ENCODE results near the gene FLACC1.
"Not testable (repeated sequence)": the region's sequence is repeated elsewhere in the genome, so short reads cannot be mapped to it uniquely, and the experiment has no call there.

Gene FLACC1, protein sequence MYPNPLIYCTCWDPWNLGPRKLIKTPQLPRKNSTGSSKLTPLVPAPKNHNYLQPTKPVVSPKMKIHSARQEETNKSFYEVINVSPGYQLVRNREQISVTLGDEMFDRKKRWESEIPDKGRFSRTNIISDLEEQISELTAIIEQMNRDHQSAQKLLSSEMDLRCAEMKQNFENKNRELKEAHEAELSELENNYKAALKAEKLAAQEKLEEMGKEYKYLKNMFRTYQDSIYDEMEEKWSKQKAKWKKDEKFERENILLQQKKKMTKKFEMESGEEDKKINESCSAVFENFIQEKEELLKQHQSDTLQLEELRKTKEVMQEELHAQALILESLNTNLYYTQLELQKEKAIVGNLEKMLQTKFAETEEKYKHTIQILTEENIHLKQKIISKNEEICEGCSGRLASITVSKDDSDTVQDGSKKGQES

GRCh38 chr2:201357221-201357620 is at the start of gene FLACC1:
TSS of gene FLACC1 (minus strand) at chr2:201357345. CDS start at chr2:201351404, 5,941 bp downstream.
- no peaks in the 10 kb centered on the region for H3K27me3 Mint-ChIP-seq
- H3K36me3 Mint-ChIP-seq, result peaks cover 11% of the 10 kb centered on the region
- peaks cover 26% of the 10 kb centered on the region for H3K4me1 Mint-ChIP-seq (ENCODE audit: low read depth)
- no peak within 1 kb of the TSS for H3K4me3 Mint-ChIP-seq
- H3K9me3 Mint-ChIP-seq (ENCODE audit: low read depth), result no peaks in the 10 kb centered on the region
- no peak within 1 kb of the TSS for H3K27ac Mint-ChIP-seq

- H3K4me3 Mint-ChIP-seq, result no peak overlapping the region
- peaks cover 51% of the 10 kb centered on the region for H3K4me1 Mint-ChIP-seq (ENCODE audit: low read depth)
- peaks cover 5% of the 10 kb centered on the region for H3K36me3 Mint-ChIP-seq
- no peak overlapping the region for H3K27ac Mint-ChIP-seq
- H3K9me3 Mint-ChIP-seq (ENCODE audit: low read depth), result no peaks in the 10 kb centered on the region
- no peaks in the 10 kb centered on the region for H3K27me3 Mint-ChIP-seq
These were observed 49.0 kb upstream of the FLACC1 start for GRCh38 chr2:201406077-201406662.

GRCh38 chr2:201404699-201405280 is 47.6 kb upstream of the FLACC1 start:
- H3K27ac Mint-ChIP-seq, result peak overlapping the region; percentile 41
- no peak overlapping the region for H3K4me3 Mint-ChIP-seq
- H3K4me1 Mint-ChIP-seq (ENCODE audit: low read depth), result peaks cover 52% of the 10 kb centered on the region

DNA sequence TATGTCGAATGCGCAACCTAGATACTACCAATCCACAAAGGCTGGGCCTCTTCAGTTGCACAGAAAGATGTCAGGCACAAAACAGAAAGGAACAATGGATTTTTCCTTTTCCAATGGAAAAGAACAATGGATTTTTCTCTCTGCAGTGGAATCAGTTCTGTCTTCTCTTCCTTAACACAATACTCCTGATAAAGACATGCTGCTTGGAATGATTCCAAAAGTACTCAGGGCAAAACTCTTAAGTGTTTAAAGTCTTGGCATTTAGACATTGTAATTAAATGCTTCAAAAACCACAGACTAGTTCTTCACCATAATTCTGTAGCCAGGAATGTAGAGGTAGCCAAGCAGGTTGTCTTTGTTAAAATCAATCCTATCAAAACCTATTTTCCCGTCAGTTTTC is 46.7 kb upstream of the FLACC1 start:
- peak overlapping the region; percentile 16 for H3K27ac Mint-ChIP-seq
- H3K4me3 Mint-ChIP-seq, result no peak overlapping the region
- H3K4me1 Mint-ChIP-seq (ENCODE audit: low read depth), result peaks cover 52% of the 10 kb centered on the region
- no peaks in the 10 kb centered on the region for H3K9me3 Mint-ChIP-seq (ENCODE audit: low read depth)
- H3K27me3 Mint-ChIP-seq, result no peaks in the 10 kb centered on the region
- peaks cover 4% of the 10 kb centered on the region for H3K36me3 Mint-ChIP-seq

More at GRCh38 chr2:201404699-201405280, 47.6 kb upstream of the FLACC1 start:
- Mint-ChIP-seq H3K9me3 (ENCODE audit: low read depth) (no peaks in the 10 kb centered on the region), H3K36me3 (peaks cover 4% of the 10 kb centered on the region), H3K27me3 (no peaks in the 10 kb centered on the region)

GRCh38 chr2:201402651-201403562 is 45.8 kb upstream of the FLACC1 start:
- Mint-ChIP-seq H3K9me3 (ENCODE audit: low read depth) (no peaks in the 10 kb centered on the region), H3K4me1 (ENCODE audit: low read depth) (peaks cover 51% of the 10 kb centered on the region), H3K36me3 (peaks cover 5% of the 10 kb centered on the region), H3K27me3 (no peaks in the 10 kb centered on the region), H3K27ac (no peak overlapping the region), H3K4me3 (no peak overlapping the region)

GRCh38 chr2:201401815-201402214 is 44.7 kb upstream of the FLACC1 start:
- no peaks in the 10 kb centered on the region for H3K9me3 Mint-ChIP-seq (ENCODE audit: low read depth)
- no peaks in the 10 kb centered on the region for H3K27me3 Mint-ChIP-seq
- peaks cover 43% of the 10 kb centered on the region for H3K4me1 Mint-ChIP-seq (ENCODE audit: low read depth)
- H3K27ac Mint-ChIP-seq, result no peak overlapping the region
- no peak overlapping the region for H3K4me3 Mint-ChIP-seq
- H3K36me3 Mint-ChIP-seq, result peaks cover 5% of the 10 kb centered on the region

DNA sequence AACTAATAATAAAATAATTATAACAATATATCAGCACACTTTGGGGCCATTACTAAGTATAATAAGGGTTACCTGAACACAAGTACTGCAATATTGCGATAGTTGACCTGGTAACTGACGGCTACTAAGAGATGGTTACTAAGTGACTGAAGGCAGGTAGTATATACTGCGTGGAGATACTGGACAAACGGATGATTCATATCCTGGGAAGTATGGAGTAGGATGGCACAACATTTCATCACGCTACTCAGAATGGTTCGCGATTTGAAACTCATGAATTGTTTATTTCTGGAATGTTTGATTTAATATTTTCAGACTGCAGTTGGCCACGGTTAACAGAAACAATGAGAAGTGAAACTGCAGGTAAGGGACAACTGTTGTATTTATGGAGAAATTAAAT is 39.5 kb upstream of the FLACC1 start:
- H3K36me3 Mint-ChIP-seq, result peaks cover 9% of the 10 kb centered on the region
- H3K9me3 Mint-ChIP-seq (ENCODE audit: low read depth), result no peaks in the 10 kb centered on the region
- no peak overlapping the region for H3K4me3 Mint-ChIP-seq
- H3K4me1 Mint-ChIP-seq (ENCODE audit: low read depth), result peaks cover 5% of the 10 kb centered on the region
- H3K27me3 Mint-ChIP-seq, result no peaks in the 10 kb centered on the region
- H3K27ac Mint-ChIP-seq, result no peak overlapping the region

DNA sequence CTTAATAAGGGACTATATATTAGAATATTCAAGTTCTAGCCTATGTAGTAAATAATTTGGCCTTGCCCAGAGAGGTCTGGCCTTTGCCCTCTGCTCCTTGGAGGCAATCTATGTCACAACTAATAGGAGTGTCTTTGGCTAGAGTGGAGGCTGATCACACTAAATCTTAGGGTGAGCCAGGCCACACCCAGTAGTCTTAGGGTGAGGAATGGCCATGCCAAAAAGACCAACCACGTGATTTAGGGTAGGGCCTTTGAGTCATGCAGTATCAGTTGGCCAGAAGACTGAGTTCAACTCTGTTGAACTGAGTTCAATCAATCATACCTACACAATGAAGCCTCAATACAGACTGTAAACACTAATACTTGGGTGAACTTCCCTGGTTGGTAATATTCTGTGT is 26.0 kb upstream of the FLACC1 start:
- peaks cover 30% of the 10 kb centered on the region for H3K36me3 Mint-ChIP-seq
- no peaks in the 10 kb centered on the region for H3K9me3 Mint-ChIP-seq (ENCODE audit: low read depth)
- no peaks in the 10 kb centered on the region for H3K4me1 Mint-ChIP-seq (ENCODE audit: low read depth)
- no peaks in the 10 kb centered on the region for H3K27me3 Mint-ChIP-seq
- no peak overlapping the region for H3K27ac Mint-ChIP-seq
- H3K4me3 Mint-ChIP-seq, result no peak overlapping the region

DNA sequence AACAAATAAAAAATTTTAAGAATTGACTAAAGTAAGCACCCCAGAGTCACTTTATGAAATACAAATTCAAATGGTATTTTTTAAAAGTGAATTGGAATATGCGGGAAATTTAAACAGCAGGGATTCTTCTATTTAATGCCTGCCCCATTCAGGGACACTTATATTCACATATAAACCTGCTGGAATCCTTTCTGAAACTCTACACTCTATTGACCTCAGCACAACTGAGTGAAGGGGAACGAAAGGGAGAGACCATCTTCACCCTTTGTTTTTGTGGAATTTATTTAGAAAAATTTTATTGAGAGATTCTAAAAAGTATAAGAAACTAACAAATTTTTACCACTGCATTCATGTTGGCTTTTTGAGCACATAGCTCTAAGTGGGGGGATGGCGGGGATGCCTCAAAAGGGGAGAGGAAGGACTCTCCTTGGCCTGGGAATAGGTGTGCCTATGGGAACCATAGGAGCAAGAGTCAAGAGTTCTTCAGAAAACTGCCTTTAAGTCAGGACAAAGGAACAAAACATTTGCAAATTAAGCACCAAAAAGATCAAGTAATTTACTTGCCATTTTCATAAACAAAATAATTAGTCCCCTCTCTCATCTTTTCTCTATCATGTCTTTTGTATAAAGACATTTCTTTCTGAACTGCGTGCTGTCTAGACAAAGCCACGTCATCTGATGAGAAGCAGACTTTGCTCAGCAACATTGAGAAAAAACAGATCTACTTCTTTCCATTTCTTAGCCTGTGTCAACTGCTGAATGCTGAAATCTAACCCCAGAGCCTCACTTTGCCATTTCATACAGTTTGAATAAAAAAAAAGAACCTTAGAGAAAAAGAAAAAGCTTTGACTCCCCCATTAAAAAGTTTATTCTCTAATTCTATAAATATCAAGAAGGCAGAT is 21.6 kb upstream of the FLACC1 start:
- no peak overlapping the region for H3K4me3 Mint-ChIP-seq

GRCh38 chr2:201377218-201377617 is 20.1 kb upstream of the FLACC1 start:
- Mint-ChIP-seq H3K27ac (no peak overlapping the region), H3K27me3 (no peaks in the 10 kb centered on the region), H3K36me3 (peaks cover 36% of the 10 kb centered on the region), H3K9me3 (ENCODE audit: low read depth) (no peaks in the 10 kb centered on the region), H3K4me1 (ENCODE audit: low read depth) (no peaks in the 10 kb centered on the region), H3K4me3 (no peak overlapping the region)

More for the DNA sequence above, 21.6 kb upstream of the FLACC1 start:
- H3K27ac Mint-ChIP-seq, result no peak overlapping the region
- no peaks in the 10 kb centered on the region for H3K9me3 Mint-ChIP-seq (ENCODE audit: low read depth)
- no peaks in the 10 kb centered on the region for H3K27me3 Mint-ChIP-seq
- H3K36me3 Mint-ChIP-seq, result peaks cover 33% of the 10 kb centered on the region
- no peaks in the 10 kb centered on the region for H3K4me1 Mint-ChIP-seq (ENCODE audit: low read depth)

DNA sequence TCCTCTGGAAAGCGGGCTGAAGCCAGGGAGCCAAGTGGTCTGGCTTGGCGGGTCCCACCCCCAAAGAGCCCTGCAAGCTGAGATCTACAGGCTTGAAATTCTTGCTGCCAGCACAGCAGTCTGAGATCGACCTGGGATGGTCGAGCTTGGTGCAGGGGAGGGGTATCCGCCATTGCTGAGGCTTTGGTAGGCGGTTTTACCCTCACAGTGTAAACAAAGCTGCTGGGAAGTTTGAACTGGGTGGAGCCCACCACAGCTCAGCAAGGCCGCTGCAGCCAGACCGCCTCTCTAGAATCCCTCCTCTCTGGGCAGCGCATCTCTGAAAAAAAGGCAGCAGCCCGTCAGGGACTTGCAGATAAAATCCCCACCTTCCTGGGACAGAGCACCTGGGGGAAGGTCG is 12.6 kb upstream of the FLACC1 start:
- no peaks in the 10 kb centered on the region for H3K27me3 Mint-ChIP-seq
- peaks cover 38% of the 10 kb centered on the region for H3K36me3 Mint-ChIP-seq
- H3K4me1 Mint-ChIP-seq (ENCODE audit: low read depth), result no peaks in the 10 kb centered on the region
- no peak overlapping the region for H3K27ac Mint-ChIP-seq
- no peak overlapping the region for H3K4me3 Mint-ChIP-seq
- H3K9me3 Mint-ChIP-seq (ENCODE audit: low read depth), result no peaks in the 10 kb centered on the region

DNA sequence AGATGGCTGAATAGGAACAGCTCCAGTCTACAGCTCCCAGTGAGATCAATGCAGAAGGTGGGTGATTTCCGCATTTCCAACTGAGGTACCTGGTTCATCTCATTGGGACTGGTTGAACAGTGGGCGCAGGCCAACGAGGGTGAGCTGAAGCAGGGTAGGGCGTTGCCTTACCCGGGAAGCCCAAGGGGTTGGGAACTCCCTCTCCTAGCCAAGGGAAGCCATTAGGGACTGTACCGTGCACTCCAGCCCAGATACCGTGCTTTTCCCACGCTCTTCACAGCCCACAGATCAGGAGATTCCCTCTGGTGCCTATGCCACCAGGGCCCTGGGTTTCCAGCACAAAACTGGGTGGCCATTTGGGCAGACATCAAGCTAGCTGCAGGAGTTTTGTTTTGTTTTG is 12.2 kb upstream of the FLACC1 start:
- peaks cover 35% of the 10 kb centered on the region for H3K36me3 Mint-ChIP-seq
- H3K27me3 Mint-ChIP-seq, H3K4me3 Mint-ChIP-seq: not testable (repeated sequence)

GRCh38 chr2:201366146-201366545 is 9.0 kb upstream of the FLACC1 start:
- no peaks in the 10 kb centered on the region for H3K9me3 Mint-ChIP-seq (ENCODE audit: low read depth)
- no peak overlapping the region for H3K27ac Mint-ChIP-seq
- no peaks in the 10 kb centered on the region for H3K27me3 Mint-ChIP-seq
- H3K4me3 Mint-ChIP-seq, result no peak overlapping the region
- peaks cover 24% of the 10 kb centered on the region for H3K4me1 Mint-ChIP-seq (ENCODE audit: low read depth)
- H3K36me3 Mint-ChIP-seq, result peaks cover 32% of the 10 kb centered on the region

More for the DNA sequence above, 12.2 kb upstream of the FLACC1 start:
- not testable (repeated sequence) for H3K27ac Mint-ChIP-seq; H3K4me1 Mint-ChIP-seq (ENCODE audit: low read depth); H3K9me3 Mint-ChIP-seq (ENCODE audit: low read depth)
